ENCODE measurements around the gene ROBO4. TPM values are rescaled to one million over a fixed set of nuclear protein-coding genes. Genes with fewer than 3 reads are reported as not detected.
A peak's percentile ranks its signal among the peaks of the same experiment; 100 is the strongest.

Gene ROBO4
- total RNA-seq, 2 donors from 2014 or later = 13.2 to 21.4 TPM

- WGBS, 2 donors = 2 to 3% methylated on average over 13 to 87 of the region's 87 CpGs
- ATAC-seq (no peak), DNase-seq (peak in 1 of 4 donors; percentile 16)
- H3K27me3 ChIP-seq = peaks cover 6 to 47% of the 10 kb centered on the region in 2 donors
- H3K27ac ChIP-seq = no peak overlapping the region
- no peak for TF ChIP-seq CTCF (IDR thresholded peaks at IDR 0.05)
- no peak for TF ChIP-seq POLR2A (IDR thresholded peaks at IDR 0.05)
- no peak overlapping the region for H3K4me3 ChIP-seq
- peaks cover 22% of the 10 kb centered on the region for H3K4me1 ChIP-seq
- H3K9me3 ChIP-seq = no peaks in the 10 kb centered on the region
- intact Hi-C loops (cut with DNase I) = no loop called here
- H3K36me3 ChIP-seq (replicated peaks in 1 of 2; ENCODE audit: insufficient read depth in 1 of 2, low read depth in 2 of 2) = no peaks in the 10 kb centered on the region
Measured at GRCh38 chr11:124839128-124839971, 58.3 kb downstream of the ROBO4 start.

- no peak overlapping the region for H3K4me3 ChIP-seq
- no peak overlapping the region for H3K27ac ChIP-seq
- DNase-seq (no peak), ATAC-seq (no peak)
- H3K4me1 ChIP-seq = peaks cover 22% of the 10 kb centered on the region
- TF ChIP-seq CTCF (IDR thresholded peaks at IDR 0.05) (no peak), POLR2A (IDR thresholded peaks at IDR 0.05) (no peak)
- H3K27me3 ChIP-seq = peaks cover 6 to 41% of the 10 kb centered on the region in 2 donors
- no peaks in the 10 kb centered on the region for H3K9me3 ChIP-seq
- 27 to 33% methylated on average over 5 of the region's 5 CpGs for WGBS, 2 donors
- no peaks in the 10 kb centered on the region for H3K36me3 ChIP-seq (replicated peaks in 1 of 2; ENCODE audit: insufficient read depth in 1 of 2, low read depth in 2 of 2)
- intact Hi-C loops (cut with DNase I) = no loop called here
Measured at GRCh38 chr11:124838805-124839127, 58.9 kb downstream of the ROBO4 start.

GRCh38 chr11:124837491-124837856 lies 60.2 kb downstream of the ROBO4 start:
- no peaks in the 10 kb centered on the region for H3K9me3 ChIP-seq
- H3K27ac ChIP-seq = no peak overlapping the region
- H3K4me3 ChIP-seq = no peak overlapping the region
- WGBS, 2 donors = 31 to 32% methylated on average over 3 of the region's 3 CpGs
- TF ChIP-seq CTCF (IDR thresholded peaks at IDR 0.05) (peak in 2 of 7 experiments; percentile 3 to 17), POLR2A (IDR thresholded peaks at IDR 0.05) (no peak)
- peaks cover 6 to 32% of the 10 kb centered on the region in 2 donors for H3K27me3 ChIP-seq
- peaks cover 12% of the 10 kb centered on the region for H3K4me1 ChIP-seq
- DNase-seq (peak in 1 of 4 donors; percentile 14), ATAC-seq (no peak)
- H3K36me3 ChIP-seq (replicated peaks in 1 of 2; ENCODE audit: insufficient read depth in 1 of 2, low read depth in 2 of 2) = no peaks in the 10 kb centered on the region
- intact Hi-C loops (cut with DNase I) = no loop called here

- ATAC-seq = no peak
- no peaks in the 10 kb centered on the region for H3K36me3 ChIP-seq (replicated peaks in 1 of 2; ENCODE audit: insufficient read depth in 1 of 2, low read depth in 2 of 2)
- WGBS, 2 donors = 61 to 63% methylated on average over 8 of the region's 8 CpGs
- H3K27me3 ChIP-seq = peaks cover 6 to 32% of the 10 kb centered on the region in 2 donors
- intact Hi-C loops (cut with DNase I) = no loop called here
- no peak overlapping the region for H3K27ac ChIP-seq
- TF ChIP-seq CTCF (IDR thresholded peaks at IDR 0.05) (no peak), POLR2A (IDR thresholded peaks at IDR 0.05) (no peak)
- DNase-seq = no peak
- H3K4me3 ChIP-seq = no peak overlapping the region
- H3K9me3 ChIP-seq = no peaks in the 10 kb centered on the region
- peaks cover 12% of the 10 kb centered on the region for H3K4me1 ChIP-seq
Measured at GRCh38 chr11:124835918-124836317, 61.7 kb downstream of the ROBO4 start.
